ENCODE results near the gene SPOCK2. TPM values are rescaled to one million over a fixed set of nuclear protein-coding genes. Genes with fewer than 3 reads are reported as not detected.

Gene SPOCK2
- total and polyA plus RNA-seq, 3 experiments from 2014 or later = 63.0 to 202 (median 69.2) TPM

DNA sequence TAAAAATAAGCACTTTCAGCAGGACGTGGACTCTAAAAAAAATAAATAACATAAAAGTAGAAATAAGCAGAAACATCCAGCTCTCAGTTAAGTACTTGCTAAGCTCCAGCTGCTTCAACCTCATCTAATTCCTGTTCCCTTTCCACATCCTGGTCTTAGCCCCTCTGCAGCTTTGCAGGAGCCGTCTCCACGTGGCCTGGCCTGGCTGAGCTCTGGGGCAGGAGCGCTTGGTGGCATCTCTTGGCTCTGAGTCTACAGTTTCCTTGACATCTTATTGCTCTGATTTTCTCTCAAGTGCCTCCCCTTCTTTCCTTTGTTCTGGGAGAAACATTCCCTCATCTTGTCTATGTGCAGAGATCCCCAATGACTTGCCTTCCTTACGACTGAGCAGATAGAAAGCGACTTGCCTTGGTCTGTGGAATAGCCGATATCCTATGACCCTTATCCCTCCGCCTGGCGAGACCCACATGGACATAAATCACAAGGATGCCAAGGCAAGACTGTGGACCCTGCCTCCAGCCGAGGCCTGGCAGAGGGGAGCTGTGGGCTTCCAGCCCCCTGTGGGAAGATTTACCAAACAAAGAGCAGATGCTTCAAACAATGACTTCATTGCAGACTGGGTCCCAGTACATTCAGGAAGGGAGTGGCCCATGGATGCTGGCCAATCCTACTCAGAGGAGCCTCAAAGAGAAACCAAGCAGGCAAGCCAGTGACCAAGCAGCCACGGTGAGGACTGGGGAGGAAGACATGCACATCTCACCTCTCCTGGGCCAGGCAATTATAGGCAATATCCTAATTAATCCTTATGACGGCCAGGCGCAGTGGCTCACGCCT, 61.9 kb downstream of the SPOCK2 start:
- peaks cover 0 to 2% (median 0%) of the 10 kb centered on the region in 5 donors for H3K9me3 Mint-ChIP-seq
- H3K4me1 Mint-ChIP-seq = no peaks in the 10 kb centered on the region
- CTCF ChIA-PET = no interaction called here
- Histone ChIP-seq H3K27me3 (ENCODE audit: insufficient read depth, low read length, poor library complexity, severe bottlenecking) (no peaks in the 10 kb centered on the region), H3K4me1 (ENCODE audit: insufficient read depth, low read length) (no peaks in the 10 kb centered on the region), H3K36me3 (ENCODE audit: insufficient read depth, low read length) (no peaks in the 10 kb centered on the region), H3K4me3 (ENCODE audit: low read length) (no peak overlapping the region), H3K27ac (ENCODE audit: low read depth, low read length) (no peak overlapping the region), H3K9me3 (ENCODE audit: low read length) (no peaks in the 10 kb centered on the region)
- DNase-seq = no peak
- peaks cover 8 to 13% of the 10 kb centered on the region in 2 donors for H3K27me3 Mint-ChIP-seq
- H3K36me3 Mint-ChIP-seq = no peaks in the 10 kb centered on the region
- peak overlapping the region in 2 of 8 donors; percentile 22 to 56 for H3K27ac Mint-ChIP-seq
- no peak overlapping the region for H3K4me3 Mint-ChIP-seq
- POLR2A ChIA-PET = no interaction called here

DNA sequence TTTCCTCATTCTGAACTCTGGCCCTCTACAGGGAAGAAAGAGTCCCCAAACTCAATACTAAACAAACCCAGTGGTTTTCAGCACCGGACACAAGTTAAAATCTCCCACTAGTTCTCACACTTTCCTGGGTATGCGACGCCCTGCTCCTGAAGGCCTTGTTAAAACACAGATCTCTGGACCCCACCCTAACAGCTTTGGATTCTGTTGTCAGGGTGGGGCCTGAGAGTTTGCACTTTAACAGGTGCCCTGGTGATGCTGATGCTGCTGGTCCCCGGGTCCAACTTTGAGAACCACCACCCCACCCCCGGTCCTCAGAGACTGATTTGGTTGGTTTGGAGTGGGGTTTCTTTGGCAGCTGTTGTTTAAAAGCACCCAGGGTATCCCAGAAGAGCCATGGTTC, 62.5 kb downstream of the SPOCK2 start:
- Mint-ChIP-seq H3K4me1 (peaks cover 4 to 5% (median 4%) of the 10 kb centered on the region in 3 donors), H3K27me3 (peaks cover 8 to 15% of the 10 kb centered on the region in 2 donors), H3K4me3 (no peak overlapping the region), H3K27ac (no peak overlapping the region), H3K9me3 (peaks cover 0 to 2% (median 0%) of the 10 kb centered on the region in 5 donors), H3K36me3 (no peaks in the 10 kb centered on the region)
- no peaks in the 10 kb centered on the region for H3K27me3 ChIP-seq (ENCODE audit: insufficient read depth, low read length, poor library complexity, severe bottlenecking)
- POLR2A ChIA-PET = no interaction called here
- H3K27ac ChIP-seq (ENCODE audit: low read depth, low read length) = no peak overlapping the region
- no peaks in the 10 kb centered on the region for H3K36me3 ChIP-seq (ENCODE audit: insufficient read depth, low read length)
- CTCF ChIA-PET = no interaction called here
- H3K9me3 ChIP-seq (ENCODE audit: low read length) = no peaks in the 10 kb centered on the region
- no peak for DNase-seq
- H3K4me3 ChIP-seq (ENCODE audit: low read length) = no peak overlapping the region
- H3K4me1 ChIP-seq (ENCODE audit: insufficient read depth, low read length) = no peaks in the 10 kb centered on the region

DNA sequence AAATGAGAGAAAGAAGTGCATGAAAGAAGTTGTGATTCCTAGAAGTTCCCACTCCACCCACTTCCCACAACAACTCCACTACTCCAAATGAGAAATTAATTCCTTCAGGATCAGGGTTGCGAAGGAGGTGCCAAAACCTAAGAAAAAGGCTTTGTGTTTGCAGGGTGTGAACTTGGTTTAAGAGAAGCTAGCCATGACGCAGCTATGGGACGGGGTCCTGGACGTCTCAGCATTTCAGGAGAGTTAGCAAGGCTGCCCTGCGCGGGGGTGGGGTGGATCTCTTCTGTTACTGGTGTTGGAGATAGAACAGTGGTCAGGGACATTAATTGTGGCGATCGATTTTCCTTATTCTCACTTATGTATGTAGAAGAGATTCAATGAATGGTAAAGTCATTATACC, 63.0 kb downstream of the SPOCK2 start:
- Histone ChIP-seq H3K4me3 (ENCODE audit: low read length) (no peak overlapping the region), H3K4me1 (ENCODE audit: insufficient read depth, low read length) (no peaks in the 10 kb centered on the region), H3K36me3 (ENCODE audit: insufficient read depth, low read length) (no peaks in the 10 kb centered on the region), H3K27ac (ENCODE audit: low read depth, low read length) (no peak overlapping the region), H3K27me3 (ENCODE audit: insufficient read depth, low read length, poor library complexity, severe bottlenecking) (no peaks in the 10 kb centered on the region), H3K9me3 (ENCODE audit: low read length) (no peaks in the 10 kb centered on the region)
- Mint-ChIP-seq H3K4me3 (no peak overlapping the region), H3K27ac (no peak overlapping the region), H3K4me1 (peaks cover 4 to 5% (median 4%) of the 10 kb centered on the region in 3 donors), H3K27me3 (peaks cover 8 to 15% of the 10 kb centered on the region in 2 donors), H3K36me3 (no peaks in the 10 kb centered on the region), H3K9me3 (peaks cover 0 to 2% (median 0%) of the 10 kb centered on the region in 5 donors)
- ChIA-PET CTCF (no interaction called here), POLR2A (no interaction called here)
- DNase-seq = no peak

DNA sequence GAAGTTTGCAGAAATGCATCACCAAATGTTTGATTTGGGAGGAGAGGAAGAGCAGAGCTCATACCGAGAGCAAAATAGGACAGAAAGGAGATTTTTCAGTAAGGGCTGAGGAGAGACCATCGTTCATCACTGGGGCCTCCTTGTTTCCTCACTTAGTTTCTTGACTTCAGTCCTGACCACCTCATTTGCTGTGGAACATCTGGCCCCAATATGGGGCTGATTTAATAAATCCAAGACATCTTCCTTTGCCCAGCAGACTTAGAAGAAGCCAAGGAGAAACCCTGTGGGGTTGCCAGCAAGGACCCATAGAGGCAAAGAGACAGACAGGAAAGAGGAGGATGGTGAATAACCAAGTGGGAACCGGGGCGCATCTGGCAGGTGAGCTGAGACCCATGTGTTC, 63.8 kb downstream of the SPOCK2 start:
- H3K27ac ChIP-seq (ENCODE audit: low read depth, low read length) = no peak overlapping the region
- H3K4me1 ChIP-seq (ENCODE audit: insufficient read depth, low read length) = no peaks in the 10 kb centered on the region
- Mint-ChIP-seq H3K36me3 (no peaks in the 10 kb centered on the region), H3K27ac (peak overlapping the region in 1 of 8 donors; percentile 91), H3K4me1 (peaks cover 4 to 5% (median 4%) of the 10 kb centered on the region in 3 donors), H3K4me3 (no peak overlapping the region), H3K9me3 (peaks cover 0 to 2% (median 0%) of the 10 kb centered on the region in 5 donors), H3K27me3 (peaks cover 8 to 15% of the 10 kb centered on the region in 2 donors)
- no peaks in the 10 kb centered on the region for H3K9me3 ChIP-seq (ENCODE audit: low read length)
- no peak overlapping the region for H3K4me3 ChIP-seq (ENCODE audit: low read length)
- ChIA-PET CTCF (interaction anchor here (1.2 kb wide), 1 partner anchor 11 kb away, joined by 3 read pairs; no protein-coding TSS in a partner anchor), POLR2A (no interaction called here)
- no peaks in the 10 kb centered on the region for H3K27me3 ChIP-seq (ENCODE audit: insufficient read depth, low read length, poor library complexity, severe bottlenecking)
- no peak for DNase-seq
- no peaks in the 10 kb centered on the region for H3K36me3 ChIP-seq (ENCODE audit: insufficient read depth, low read length)

- Mint-ChIP-seq H3K4me3 (no peak overlapping the region), H3K36me3 (no peaks in the 10 kb centered on the region), H3K27ac (no peak overlapping the region), H3K9me3 (peaks cover 0 to 2% (median 0%) of the 10 kb centered on the region in 5 donors), H3K4me1 (peaks cover 4 to 5% (median 4%) of the 10 kb centered on the region in 3 donors), H3K27me3 (peaks cover 2 to 8% of the 10 kb centered on the region in 2 donors)
- no peaks in the 10 kb centered on the region for H3K9me3 ChIP-seq (ENCODE audit: low read length)
- H3K4me1 ChIP-seq (ENCODE audit: insufficient read depth, low read length) = no peaks in the 10 kb centered on the region
- POLR2A ChIA-PET = no interaction called here
- DNase-seq = no peak
- no peaks in the 10 kb centered on the region for H3K36me3 ChIP-seq (ENCODE audit: insufficient read depth, low read length)
- H3K4me3 ChIP-seq (ENCODE audit: low read length) = no peak overlapping the region
- H3K27ac ChIP-seq (ENCODE audit: low read depth, low read length) = no peak overlapping the region
- H3K27me3 ChIP-seq (ENCODE audit: insufficient read depth, low read length, poor library complexity, severe bottlenecking) = no peaks in the 10 kb centered on the region
- CTCF ChIA-PET = no interaction called here
Measured at GRCh38 chr10:72022228-72022627, 66.1 kb downstream of the SPOCK2 start.

DNA sequence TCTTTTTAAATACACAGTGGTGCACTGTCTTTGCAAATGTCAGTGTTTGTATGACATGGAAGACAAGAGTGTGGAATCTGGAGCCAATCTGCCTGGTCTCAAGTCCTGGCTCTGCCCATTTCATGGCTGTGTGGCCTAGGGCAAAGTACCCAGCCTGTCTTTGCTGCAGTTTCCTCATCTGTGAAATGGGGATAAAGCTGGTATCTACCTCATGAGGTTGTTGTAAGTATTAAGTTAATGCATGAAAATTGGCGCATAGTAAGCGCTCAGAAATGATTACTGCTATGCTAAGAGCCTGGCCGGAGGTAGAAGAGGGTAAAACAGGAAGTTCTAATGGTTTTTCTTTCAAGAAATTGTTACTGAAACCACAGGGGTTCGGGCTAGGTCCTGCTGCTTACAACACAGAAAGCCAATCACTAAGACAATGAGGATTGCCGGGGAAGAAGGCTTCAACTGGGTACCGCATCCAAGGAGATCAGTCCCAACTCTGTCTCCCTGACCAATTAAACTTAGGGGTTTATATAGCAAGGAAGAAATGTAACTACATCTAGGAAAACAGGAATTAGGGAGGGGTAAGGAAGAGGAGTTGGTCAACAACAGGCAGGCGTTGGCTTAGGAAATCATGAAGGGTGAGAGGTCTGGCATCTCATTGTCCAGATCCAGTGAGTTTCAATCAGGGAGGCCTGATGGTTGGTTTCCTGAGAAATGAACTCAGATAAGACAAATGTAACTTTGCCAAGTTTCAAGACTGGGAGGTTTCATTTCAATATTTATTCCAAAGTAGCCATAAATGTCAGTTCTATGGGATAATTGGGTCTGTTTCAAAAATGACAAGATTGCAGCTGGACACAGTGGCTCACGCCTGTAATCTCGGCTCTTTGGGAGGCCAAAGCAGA, 67.2 kb downstream of the SPOCK2 start:
- Histone ChIP-seq H3K27ac (ENCODE audit: low read depth, low read length) (no peak overlapping the region), H3K4me1 (ENCODE audit: insufficient read depth, low read length) (no peaks in the 10 kb centered on the region), H3K9me3 (ENCODE audit: low read length) (no peaks in the 10 kb centered on the region), H3K4me3 (ENCODE audit: low read length) (no peak overlapping the region), H3K27me3 (ENCODE audit: insufficient read depth, low read length, poor library complexity, severe bottlenecking) (no peaks in the 10 kb centered on the region), H3K36me3 (ENCODE audit: insufficient read depth, low read length) (no peaks in the 10 kb centered on the region)
- no peaks in the 10 kb centered on the region for H3K36me3 Mint-ChIP-seq
- H3K4me3 Mint-ChIP-seq = no peak overlapping the region
- H3K27me3 Mint-ChIP-seq = peaks cover under 1 to 8% of the 10 kb centered on the region in 2 donors
- POLR2A ChIA-PET = interaction anchor here (0.6 kb wide), 1 partner anchor 836 kb away, joined by 5 read pairs; no protein-coding TSS in a partner anchor
- CTCF ChIA-PET = no interaction called here
- no peak for DNase-seq
- H3K27ac Mint-ChIP-seq = peak overlapping the region in 2 of 8 donors; percentile 26 to 42
- peaks cover 0 to 2% (median 0%) of the 10 kb centered on the region in 5 donors for H3K9me3 Mint-ChIP-seq
- H3K4me1 Mint-ChIP-seq = peaks cover 4 to 5% (median 4%) of the 10 kb centered on the region in 3 donors

GRCh38 chr10:72019085-72019876, 69.1 kb downstream of the SPOCK2 start:
- peaks cover 4 to 5% (median 4%) of the 10 kb centered on the region in 3 donors for H3K4me1 Mint-ChIP-seq
- H3K4me3 Mint-ChIP-seq = no peak overlapping the region
- H3K27ac Mint-ChIP-seq = no peak overlapping the region
- no peaks in the 10 kb centered on the region for H3K27me3 ChIP-seq (ENCODE audit: insufficient read depth, low read length, poor library complexity, severe bottlenecking)
- no peaks in the 10 kb centered on the region for H3K9me3 ChIP-seq (ENCODE audit: low read length)
- peaks cover 2 to 5% of the 10 kb centered on the region in 2 donors for H3K27me3 Mint-ChIP-seq
- no peaks in the 10 kb centered on the region for H3K36me3 ChIP-seq (ENCODE audit: insufficient read depth, low read length)
- no peak for DNase-seq
- no peak overlapping the region for H3K27ac ChIP-seq (ENCODE audit: low read depth, low read length)
- H3K4me3 ChIP-seq (ENCODE audit: low read length) = no peak overlapping the region
- H3K36me3 Mint-ChIP-seq = no peaks in the 10 kb centered on the region
- no peaks in the 10 kb centered on the region for H3K4me1 ChIP-seq (ENCODE audit: insufficient read depth, low read length)
- CTCF ChIA-PET = no interaction called here
- POLR2A ChIA-PET = no interaction called here
- peaks cover 0 to 2% (median 0%) of the 10 kb centered on the region in 5 donors for H3K9me3 Mint-ChIP-seq

Measured in CD8-positive, alpha-beta memory T cell (primary cell).